DMS79 (cell line): ENCODE results near the gene CADPS2.
"Not testable (repeated sequence)": the region's sequence is repeated elsewhere in the genome, so short reads cannot be mapped to it uniquely, and the experiment has no call there.

Source experiments
- DNase-seq: peaks from one replicate; lab custom pipeline; 2025; lab: John Stamatoyannopoulos, UW

Gene CADPS2

GRCh38 chr7:122849957-122850328 is 36.3 kb downstream of the CADPS2 start:
- no peak for DNase-seq

GRCh38 chr7:122849322-122849956 is 36.8 kb downstream of the CADPS2 start:
- DNase-seq: no peak

- DNase-seq: no peak
Measured at GRCh38 chr7:122847871-122848473, 38.3 kb downstream of the CADPS2 start.

DNA sequence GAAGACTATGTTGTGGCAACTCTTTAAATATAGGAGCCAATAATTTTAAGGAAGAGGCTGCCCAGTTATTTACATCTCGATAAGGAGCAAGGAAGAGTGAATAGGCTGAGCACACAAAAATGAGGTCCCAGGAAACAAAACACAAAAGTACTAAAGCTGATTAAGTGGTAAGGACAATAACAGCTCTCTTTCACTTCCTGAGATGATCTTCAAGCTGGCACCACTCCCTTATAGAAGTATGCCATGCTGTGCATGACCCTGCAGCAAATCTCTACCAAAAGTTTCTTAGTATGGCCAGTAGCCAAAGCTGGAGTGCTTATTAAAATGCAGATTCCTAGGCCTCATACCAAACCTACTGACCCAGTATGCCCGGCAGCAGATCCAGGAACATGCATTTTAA is 39.7 kb downstream of the CADPS2 start:
- no peak for DNase-seq

DNA sequence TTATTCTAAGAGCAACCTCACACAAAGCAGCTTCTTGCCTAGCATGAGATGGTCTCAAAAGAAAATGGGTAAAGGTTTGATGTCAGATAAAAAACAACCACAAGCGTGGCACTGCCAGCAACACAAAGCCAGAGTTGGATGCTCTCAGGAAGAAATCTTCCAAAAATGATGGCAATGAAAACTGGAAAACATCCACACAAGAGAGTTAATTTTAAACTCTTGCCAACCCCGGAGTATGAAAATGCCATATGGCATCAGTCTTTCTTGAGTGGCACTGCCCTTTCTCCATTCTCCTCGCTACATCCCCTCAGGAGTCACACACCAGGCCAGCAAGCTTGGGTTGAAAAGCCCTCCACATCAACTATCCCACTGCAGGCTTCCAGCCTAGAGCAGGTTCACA is 41.0 kb downstream of the CADPS2 start:
- no peak for DNase-seq

GRCh38 chr7:122844191-122844988 is 41.9 kb downstream of the CADPS2 start:
- no peak for DNase-seq

- no peak for DNase-seq
Measured at GRCh38 chr7:122842971-122843370, 43.3 kb downstream of the CADPS2 start.

DNA sequence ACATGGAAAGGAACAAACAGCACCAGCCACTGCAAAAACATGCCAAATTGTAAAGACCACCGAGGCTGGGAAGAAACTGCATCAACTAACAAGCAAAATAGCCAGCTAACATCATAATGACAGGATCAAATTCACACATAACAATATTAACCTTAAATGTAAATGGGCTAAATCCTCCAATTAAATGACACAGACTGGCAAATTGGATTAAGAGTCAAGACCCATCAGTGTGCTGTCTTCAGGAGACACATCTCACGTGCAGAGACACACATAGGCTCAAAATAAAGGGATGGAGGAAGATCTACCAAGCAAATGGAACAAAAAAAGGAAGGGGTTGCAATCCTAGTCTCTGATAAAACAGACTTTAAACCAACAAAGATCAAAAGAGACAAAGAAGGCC is 50.0 kb downstream of the CADPS2 start:
- DNase-seq: not testable (repeated sequence)

GRCh38 chr7:122834571-122834942 is 51.7 kb downstream of the CADPS2 start:
- DNase-seq: not testable (repeated sequence)

DNA sequence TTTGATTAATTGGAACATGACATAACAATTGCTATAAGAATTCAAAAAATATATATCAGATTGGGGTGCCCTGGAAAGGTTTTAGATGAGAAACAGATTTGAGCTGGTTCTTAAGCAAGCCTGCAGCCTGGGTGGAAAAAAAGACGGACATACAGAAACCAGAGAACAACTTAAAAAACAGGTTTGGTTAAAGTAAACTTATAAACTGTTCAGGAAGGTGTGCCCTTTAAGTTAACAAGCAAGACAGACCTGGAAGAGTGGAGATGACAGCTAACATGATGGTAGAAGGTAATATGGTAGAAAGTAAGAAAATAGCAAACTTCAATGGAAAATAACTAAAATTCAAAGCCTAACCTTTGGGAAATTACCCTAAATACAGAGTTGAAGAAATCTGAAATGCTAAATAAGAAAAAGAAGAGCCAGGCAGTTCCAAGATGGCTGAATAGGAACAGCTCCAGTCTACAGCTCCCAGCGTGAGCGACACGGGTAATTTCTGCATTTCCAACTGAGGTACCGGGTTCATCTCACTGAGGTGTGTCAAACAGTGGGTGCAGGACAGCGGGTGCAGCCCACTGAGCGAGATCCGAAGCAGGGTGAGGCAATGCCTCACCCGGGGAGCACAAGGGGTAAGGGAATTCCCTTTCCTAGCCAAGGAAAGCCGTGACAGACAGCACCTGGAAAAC is 52.2 kb downstream of the CADPS2 start:
- DNase-seq: no peak

DNA sequence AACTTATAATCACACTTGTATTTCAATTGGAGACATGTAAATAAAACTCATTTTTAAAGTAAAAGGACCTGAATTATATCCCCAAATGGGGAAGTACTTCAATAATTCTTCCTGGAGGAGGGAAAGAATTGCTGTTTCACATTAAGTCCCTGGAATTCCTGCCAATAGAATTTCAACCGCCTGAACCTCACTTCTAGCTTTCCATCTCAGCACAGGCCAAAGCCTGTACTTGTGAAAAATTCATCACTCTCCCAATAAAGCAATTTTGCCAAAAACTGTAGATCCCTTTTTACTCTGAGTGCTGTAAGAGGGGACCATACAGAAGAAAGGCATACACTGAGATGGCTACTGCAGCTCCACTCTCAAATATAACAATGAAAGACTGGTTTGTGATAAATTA is 54.8 kb downstream of the CADPS2 start:
- DNase-seq: no peak

DNA sequence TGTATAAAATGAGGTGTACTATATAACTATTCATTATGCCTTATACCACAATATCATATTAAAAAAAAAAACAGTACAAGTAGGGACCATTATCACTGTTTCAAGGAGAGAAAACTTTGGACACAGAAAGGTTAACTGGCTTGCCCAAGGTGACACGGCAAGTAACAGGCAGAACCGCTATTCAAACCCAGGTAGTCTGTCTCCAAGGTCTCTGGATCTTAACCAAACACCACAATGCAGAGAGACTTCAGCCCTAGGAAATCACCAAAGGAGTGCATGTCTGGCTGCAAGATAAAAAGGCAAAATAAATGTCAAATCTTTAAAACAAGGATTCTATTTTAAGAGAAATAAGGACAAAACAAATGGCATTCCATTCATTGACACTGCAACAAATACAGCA is 56.3 kb downstream of the CADPS2 start:
- DNase-seq: no peak

GRCh38 chr7:122827763-122828162 is 58.5 kb downstream of the CADPS2 start:
- no peak for DNase-seq

GRCh38 chr7:122813845-122814244 is 72.4 kb downstream of the CADPS2 start:
- DNase-seq: no peak

DNA sequence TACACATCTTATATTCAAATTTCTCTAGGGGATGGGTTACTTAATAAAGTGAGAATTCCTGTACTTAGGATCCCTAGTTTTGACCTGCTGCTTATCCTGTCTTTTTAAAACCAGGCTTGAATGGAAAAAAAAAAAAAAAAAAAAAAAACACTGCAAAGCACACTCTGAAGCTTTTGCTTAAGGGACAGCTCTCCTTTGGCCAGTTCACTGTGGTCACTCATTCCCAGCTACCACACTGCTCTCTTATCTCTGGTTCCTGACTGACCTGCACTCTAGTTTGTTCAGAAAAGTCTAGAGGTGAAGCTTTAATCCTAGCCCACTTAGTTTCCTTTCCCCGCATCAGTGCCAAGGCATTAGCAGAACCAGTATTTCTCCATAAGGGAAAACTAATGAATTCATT is 82.4 kb downstream of the CADPS2 start:
- DNase-seq: no peak

DNA sequence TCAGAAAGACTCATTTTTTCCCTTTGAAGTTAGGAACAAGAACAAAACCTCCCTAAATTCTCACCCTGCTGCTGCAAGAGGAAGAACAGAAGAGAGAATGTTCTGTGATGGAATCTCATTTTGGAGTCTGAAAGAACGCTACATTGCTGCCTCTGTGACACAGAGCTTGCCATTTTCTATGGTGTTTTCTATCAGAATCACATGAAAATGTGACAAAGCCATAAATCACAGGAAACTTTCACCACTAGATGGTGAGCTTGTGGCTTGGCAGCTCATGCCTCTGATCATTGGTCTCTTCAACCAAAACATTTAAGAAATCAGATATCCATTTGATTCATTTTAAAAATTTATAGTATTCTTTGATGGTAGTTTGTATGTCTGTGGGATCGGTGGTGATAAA is 82.9 kb downstream of the CADPS2 start:
- no peak for DNase-seq

GRCh38 chr7:122802301-122802751 is 83.9 kb downstream of the CADPS2 start:
- DNase-seq: no peak

- DNase-seq: no peak
Measured at GRCh38 chr7:122791959-122792545, 94.2 kb downstream of the CADPS2 start.

DNA sequence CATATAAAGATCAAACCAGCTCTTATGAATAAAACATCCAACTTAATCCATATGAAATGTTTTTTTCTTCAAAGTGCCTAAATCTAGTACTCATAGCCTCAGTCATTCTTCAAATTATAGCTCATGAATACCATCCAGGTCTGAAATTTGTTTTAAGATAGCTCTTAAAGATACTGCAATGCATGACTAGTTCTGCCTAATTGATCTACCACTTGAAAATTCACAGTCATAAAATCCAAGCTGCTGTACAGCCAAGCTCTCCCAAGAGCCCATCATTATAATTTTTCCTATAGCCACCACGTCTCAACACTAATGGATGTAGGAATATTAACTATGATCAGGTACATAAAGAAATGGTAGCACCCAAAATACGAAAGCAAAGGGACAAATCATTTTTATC is 95.7 kb downstream of the CADPS2 start:
- DNase-seq: no peak

DNA sequence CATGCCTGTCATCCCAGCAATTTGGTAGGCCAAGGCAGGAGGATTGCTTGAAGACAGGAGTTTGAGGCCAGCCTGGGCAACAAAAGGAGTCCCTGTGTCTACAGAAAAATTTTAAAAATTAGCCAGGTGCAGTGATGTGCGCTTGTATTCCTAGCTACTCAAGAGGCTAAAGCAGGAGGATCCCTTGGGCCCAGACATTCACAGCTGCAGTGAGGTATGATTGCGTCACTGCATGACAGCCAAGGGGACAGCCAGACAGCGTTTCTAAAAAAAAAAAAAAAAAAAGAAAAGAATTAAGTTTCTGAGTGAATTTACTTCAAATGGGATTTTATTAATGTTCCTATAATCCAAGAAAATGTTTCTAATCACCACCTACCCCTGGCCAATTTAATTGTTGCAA is 96.1 kb downstream of the CADPS2 start:
- DNase-seq: no peak

DNA sequence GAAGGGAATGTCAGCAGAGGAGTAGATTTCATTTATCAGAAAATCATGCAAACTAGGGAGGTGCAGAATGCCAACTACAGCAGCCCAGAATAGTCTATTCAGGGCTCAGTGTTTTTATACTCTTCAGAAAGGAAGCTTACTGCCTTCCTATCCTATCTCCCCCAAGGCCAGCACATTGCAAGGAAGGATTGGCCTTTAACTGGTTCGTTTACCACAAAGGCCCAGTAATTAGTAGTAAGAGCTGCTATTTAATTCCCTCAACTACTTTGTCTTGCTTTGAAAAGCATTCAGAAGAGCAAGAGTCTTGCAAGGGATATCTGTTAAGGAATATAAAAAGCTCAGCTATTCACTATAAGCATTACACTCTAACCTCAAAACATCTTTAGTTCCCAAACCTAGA is 97.1 kb downstream of the CADPS2 start:
- DNase-seq: no peak

- DNase-seq: no peak
Measured at GRCh38 chr7:122770686-122771335, 115.4 kb downstream of the CADPS2 start.
